Right atrium auricular region (tissue), 2 donors: ENCODE data around the gene STRADA. TPM values are rescaled to one million over a fixed set of nuclear protein-coding genes. Genes with fewer than 3 reads are reported as not detected.

ENCODE experiments used
- DNase-seq: peaks from one replicate; pipeline ENCODE4 v3.0.0-alpha.2; 2019; ENCODE audit warnings: low spot score
- H3K27ac ChIP-seq, 2 donors: fragments of 200-600 bp; sonication (generic); 1 replicate in 1 of 2; 2 replicates in 1 of 2; pipeline ENCODE4 v1.5.1; 2016 to 2019
- H3K27me3 ChIP-seq, 2 donors: fragments of 200-600 bp; sonication (generic); one replicate each; pipeline versions ENCODE4 v1.5.1 to v1.6.0; 2017 to 2019
- H3K36me3 ChIP-seq: fragments of 200-600 bp; sonication (generic); one replicate; pipeline ENCODE4 v1.5.1; 2016
- H3K4me1 ChIP-seq, 2 donors: fragments of 200-600 bp; sonication (generic); one replicate each; pipeline versions ENCODE4 v1.5.1 to v1.6.0; 2017 to 2019
- H3K4me3 ChIP-seq, 2 donors: fragments of 200-600 bp; sonication (generic); 1 replicate in 1 of 2; 2 replicates in 1 of 2; pipeline ENCODE4 v1.5.1; 2017 to 2019; ENCODE audit warnings: mild to moderate bottlenecking in 1 of 2, moderate library complexity in 1 of 2
- H3K9me3 ChIP-seq, 2 donors: fragments of 200-600 bp; sonication (generic); one replicate each; pipeline ENCODE4 v1.5.1; 2019
- CTCF ChIP-seq, 2 donors: fragments of 200-600 bp; sonication (generic); IDR thresholded peaks; one replicate each; pipeline ENCODE4 v1.5.1; 2019; ENCODE audit warnings: antibody characterized with exemption in 2 of 2
- total RNA-seq, 2 donors: library from RNA; depleted of rRNA; stranded (reverse); fragments of >200 nt; gene quantifications; one replicate each; pipeline ENCODE4 v1.1.0, GENCODE V29; 2016

The STRADA gene
- total RNA-seq, 2 donors from 2014 or later: 13.1 to 14.4 TPM

DNA sequence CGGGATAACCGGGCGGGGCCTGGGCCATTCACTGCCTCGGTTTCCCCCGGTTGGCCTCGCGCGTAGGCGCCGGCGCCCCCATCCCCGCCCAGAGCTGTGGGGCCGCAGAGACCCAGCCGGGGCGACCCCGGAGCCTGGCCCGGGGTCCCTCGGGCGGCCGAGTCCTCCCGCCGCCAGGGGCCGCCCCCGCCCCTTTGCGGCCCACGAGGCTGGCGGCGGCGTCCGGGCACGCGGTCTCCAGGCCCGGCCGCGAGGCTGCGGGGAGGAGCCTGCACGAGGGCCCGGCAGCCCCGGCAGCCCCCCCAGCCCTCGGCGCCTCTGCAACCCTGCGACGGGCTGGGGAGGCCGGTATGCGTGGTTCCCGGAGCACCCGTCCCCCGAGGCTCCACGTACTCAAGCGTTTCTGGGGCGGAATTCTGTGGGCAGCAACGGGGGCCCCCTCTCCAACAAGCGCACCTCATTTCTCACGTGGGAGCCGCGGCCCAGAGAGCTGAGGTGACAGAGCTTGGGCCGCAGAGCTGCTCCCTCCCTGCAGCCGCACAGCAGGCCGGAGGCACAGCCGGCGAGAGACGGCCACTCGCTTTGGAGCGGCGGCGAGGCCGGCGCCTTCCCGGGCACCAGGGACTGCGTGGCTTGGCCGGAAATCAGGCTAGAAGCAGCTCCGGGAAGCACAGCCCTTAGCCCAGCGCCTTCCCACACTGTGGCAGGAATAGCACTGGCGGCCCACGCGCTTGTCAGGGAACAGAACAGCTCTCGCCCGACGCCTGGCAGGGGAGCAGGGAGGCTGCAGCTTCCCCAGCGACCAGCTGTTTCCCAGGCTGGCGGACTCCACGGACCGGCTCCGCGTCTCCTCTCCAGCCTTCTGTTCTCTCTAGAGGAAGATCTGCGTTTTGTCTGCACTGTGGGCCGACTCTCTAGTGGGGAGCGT is 40.8 kb downstream of the STRADA start:
- TF ChIP-seq CTCF (IDR thresholded peaks at IDR 0.05): peak; percentile 5 to 21
- Histone ChIP-seq H3K4me3 (peak overlapping the region; percentile 51 to 72), H3K27me3 (no peaks in the 10 kb centered on the region), H3K9me3 (no peaks in the 10 kb centered on the region), H3K4me1 (peaks cover 0 to 39% of the 10 kb centered on the region in 2 donors), H3K36me3 (peaks cover 21% of the 10 kb centered on the region), H3K27ac (peak overlapping the region; percentile 73 to 77)
- DNase-seq: peak; percentile 72

- DNase-seq: no peak
- peak within 1 kb of the TSS; percentile 73 to 77 for H3K27ac ChIP-seq
- peaks cover 16% of the 10 kb centered on the region for H3K36me3 ChIP-seq
- TF ChIP-seq CTCF (IDR thresholded peaks at IDR 0.05): no peak
- H3K4me3 ChIP-seq: peak within 1 kb of the TSS; percentile 51 to 72
- no peaks in the 10 kb centered on the region for H3K27me3 ChIP-seq
- peaks cover 0 to 39% of the 10 kb centered on the region in 2 donors for H3K4me1 ChIP-seq
- H3K9me3 ChIP-seq: no peaks in the 10 kb centered on the region
These were observed 41.7 kb downstream of the STRADA start, which contains the start of gene LIMD2 for GRCh38 chr17:63699638-63700527. TSS of gene LIMD2 (minus strand) at chr17:63700125. CDS start at chr17:63699298, 827 bp downstream.

DNA sequence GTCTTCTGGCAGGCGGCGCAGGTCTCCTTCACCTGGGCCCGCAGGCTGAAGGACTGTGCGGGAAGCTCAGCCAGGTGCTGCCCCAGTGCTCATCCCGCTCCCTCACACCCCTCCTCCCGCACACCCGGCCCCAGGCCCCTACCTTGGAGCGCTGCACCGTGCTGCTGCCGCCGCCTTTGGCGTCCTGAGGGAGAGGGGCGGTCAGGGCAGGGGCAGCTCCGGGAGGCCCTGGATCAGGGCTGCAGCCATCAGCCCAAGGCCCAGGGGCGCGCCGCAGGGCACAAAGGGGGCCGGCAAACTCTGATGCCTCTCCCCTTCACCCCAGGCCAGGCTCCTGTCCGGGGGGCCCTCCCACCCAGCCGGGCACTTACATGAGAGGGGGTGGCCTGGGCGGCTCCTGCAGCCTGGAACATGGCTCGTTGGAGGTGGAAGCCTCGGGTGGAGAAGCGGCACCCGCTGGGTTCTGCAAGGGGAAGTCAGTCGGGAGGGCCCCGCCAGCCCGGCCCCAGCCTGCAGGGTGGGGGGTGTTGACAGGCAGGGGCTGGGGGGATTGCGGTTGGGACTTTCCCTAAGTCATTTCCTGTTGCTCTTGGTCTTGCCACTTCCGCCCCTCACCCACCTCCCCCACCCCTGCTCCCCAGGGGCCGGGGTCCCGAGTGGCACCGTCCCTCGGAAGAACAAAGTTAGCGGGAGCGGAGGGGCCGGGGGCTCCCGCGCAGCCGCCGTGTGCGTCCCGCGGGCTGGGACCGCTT is 42.5 kb downstream of the STRADA start:
- Histone ChIP-seq H3K4me3 (peak overlapping the region; percentile 51 to 72), H3K27me3 (no peaks in the 10 kb centered on the region), H3K9me3 (no peaks in the 10 kb centered on the region), H3K27ac (peak overlapping the region; percentile 63 to 77), H3K36me3 (peaks cover 15% of the 10 kb centered on the region), H3K4me1 (peaks cover 0 to 39% of the 10 kb centered on the region in 2 donors)
- no peak for TF ChIP-seq CTCF (IDR thresholded peaks at IDR 0.05)
- DNase-seq: no peak

- Histone ChIP-seq H3K4me3 (peak overlapping the region in 1 of 2 donors; percentile 72), H3K9me3 (no peaks in the 10 kb centered on the region), H3K36me3 (peaks cover 16% of the 10 kb centered on the region), H3K27me3 (no peaks in the 10 kb centered on the region), H3K27ac (peak overlapping the region in 1 of 2 donors; percentile 63), H3K4me1 (peaks cover 0 to 39% of the 10 kb centered on the region in 2 donors)
- no peak for TF ChIP-seq CTCF (IDR thresholded peaks at IDR 0.05)
- no peak for DNase-seq
These were observed 43.2 kb downstream of the STRADA start for GRCh38 chr17:63698381-63698885.
